Upper lobe of right lung (tissue), 1 donor: ENCODE data around the gene GFRA1. TPM values are rescaled to one million over a fixed set of nuclear protein-coding genes. Genes with fewer than 3 reads are reported as not detected.

Source experiments
- ATAC-seq: fragments of 200-7000 bp; cut with Tn5 transposase; one replicate; pipeline ENCODE4 v1.9.1; 2020; ENCODE audit warnings: mild to moderate bottlenecking, moderate library complexity
- DNase-seq: peaks from one replicate; pipeline ENCODE4 v3.0.0-alpha.2; 2020
- H3K27ac ChIP-seq: fragments of 200-600 bp; one replicate; pipeline ENCODE4 v1.8.0; 2022
- H3K27me3 ChIP-seq: fragments of 200-600 bp; one replicate; pipeline ENCODE4 v1.8.0; 2022; ENCODE audit warnings: mild to moderate bottlenecking
- H3K36me3 ChIP-seq: fragments of 200-600 bp; one replicate; pipeline ENCODE4 v1.8.0; 2022
- H3K4me1 ChIP-seq: fragments of 200-600 bp; one replicate; pipeline ENCODE4 v1.8.0; 2022
- H3K4me3 ChIP-seq: fragments of 200-600 bp; one replicate; pipeline ENCODE4 v1.8.0; 2022; ENCODE audit warnings: mild to moderate bottlenecking
- H3K9me3 ChIP-seq: fragments of 200-600 bp; one replicate; pipeline ENCODE4 v1.8.0; 2022
- CTCF ChIP-seq: fragments of 200-600 bp; IDR thresholded peaks from one replicate; pipeline ENCODE4 v1.8.0; 2022; ENCODE audit warnings: antibody characterized with exemption
- intact Hi-C: fragments of 100-400 bp; cut with DNase I; formaldehyde crosslinking; loops from one replicate; pipeline ENCODE4 v1.11.0; 2022
- total RNA-seq: library from RNA; stranded (reverse); fragmentation: NEBNext Ultra II Directional; extraction: Animal tissue kit (Norgen Biotek cat#: 25700); gene quantifications from one replicate; pipeline ENCODE4 v1.2.1, GENCODE V29; 2021
- donor health status: DM: no; HTN: yes; CAD: no; lungs with severe emphysema.

GFRA1 gene
- total RNA-seq, 1 donor from 2014 or later, result 3.4 TPM

- no peak for TF ChIP-seq CTCF
- H3K36me3 ChIP-seq, result no peaks in the 10 kb centered on the region
- DNase-seq, result no peak
- no peak for ATAC-seq
- no peak overlapping the region for H3K27ac ChIP-seq
- intact Hi-C loops, result no loop called here
- H3K27me3 ChIP-seq, result no peaks in the 10 kb centered on the region
- H3K4me3 ChIP-seq, result no peak overlapping the region
- no peaks in the 10 kb centered on the region for H3K9me3 ChIP-seq
- H3K4me1 ChIP-seq, result no peaks in the 10 kb centered on the region
Measured at GRCh38 chr10:116184512-116184794, 88.6 kb downstream of the GFRA1 start.

- no peaks in the 10 kb centered on the region for H3K4me1 ChIP-seq
- no peak for ATAC-seq
- no peak overlapping the region for H3K4me3 ChIP-seq
- intact Hi-C loops, result no loop called here
- H3K27me3 ChIP-seq, result no peaks in the 10 kb centered on the region
- H3K27ac ChIP-seq, result no peak overlapping the region
- no peak for TF ChIP-seq CTCF
- no peaks in the 10 kb centered on the region for H3K36me3 ChIP-seq
- DNase-seq, result no peak
- H3K9me3 ChIP-seq, result no peaks in the 10 kb centered on the region
Measured at GRCh38 chr10:116183733-116184511, 89.1 kb downstream of the GFRA1 start.

- intact Hi-C loops, result no loop called here
- DNase-seq, result no peak
- no peaks in the 10 kb centered on the region for H3K9me3 ChIP-seq
- H3K27ac ChIP-seq, result no peak overlapping the region
- H3K4me1 ChIP-seq, result no peaks in the 10 kb centered on the region
- ATAC-seq, result no peak
- H3K4me3 ChIP-seq, result no peak overlapping the region
- no peaks in the 10 kb centered on the region for H3K27me3 ChIP-seq
- no peak for TF ChIP-seq CTCF
- H3K36me3 ChIP-seq, result no peaks in the 10 kb centered on the region
Measured at GRCh38 chr10:116182426-116182825, 90.6 kb downstream of the GFRA1 start.

GRCh38 chr10:116178086-116178605 lies 94.9 kb downstream of the GFRA1 start:
- no peak for ATAC-seq
- TF ChIP-seq CTCF, result no peak
- Histone ChIP-seq H3K27ac (no peak overlapping the region), H3K9me3 (no peaks in the 10 kb centered on the region), H3K4me1 (no peaks in the 10 kb centered on the region), H3K36me3 (no peaks in the 10 kb centered on the region), H3K4me3 (no peak overlapping the region), H3K27me3 (no peaks in the 10 kb centered on the region)
- DNase-seq, result no peak
- intact Hi-C loops, result no loop called here

GRCh38 chr10:116175231-116175630 lies 97.8 kb downstream of the GFRA1 start:
- Histone ChIP-seq H3K9me3 (no peaks in the 10 kb centered on the region), H3K36me3 (no peaks in the 10 kb centered on the region), H3K27ac (no peak overlapping the region), H3K27me3 (no peaks in the 10 kb centered on the region), H3K4me3 (no peak overlapping the region), H3K4me1 (no peaks in the 10 kb centered on the region)
- DNase-seq (no peak), ATAC-seq (no peak)
- no peak for TF ChIP-seq CTCF
- intact Hi-C loops, result no loop called here

- Histone ChIP-seq H3K27ac (no peak overlapping the region), H3K4me1 (no peaks in the 10 kb centered on the region), H3K9me3 (no peaks in the 10 kb centered on the region), H3K36me3 (no peaks in the 10 kb centered on the region), H3K27me3 (no peaks in the 10 kb centered on the region), H3K4me3 (no peak overlapping the region)
- no peak for DNase-seq
- TF ChIP-seq CTCF, result no peak
- intact Hi-C loops, result no loop called here
- no peak for ATAC-seq
Measured at GRCh38 chr10:116171505-116171904, 101.5 kb downstream of the GFRA1 start.
